H1 (cell line): Measurements from ENCODE around the gene MGAT4B. TPM values are rescaled to one million over a fixed set of nuclear protein-coding genes. Genes with fewer than 3 reads are reported as not detected.

Source experiments
- CTCF ChIA-PET: fragments of 300-600 bp; sonication (Branson Sonifier 250); formaldehyde crosslinking; loops from one replicate; lab custom pipeline; 2021; ENCODE audit not compliant: partially characterized antibody; lab: Charles Lee
- POLR2A ChIA-PET: fragments of 300-600 bp; sonication (Branson Sonifier 250); formaldehyde crosslinking; loops from one replicate; lab custom pipeline; 2021; ENCODE audit warnings: inconsistent platforms; ENCODE audit not compliant: partially characterized antibody; lab: Charles Lee
- DNase-seq, 2 experiments: peaks; one replicate each; pipeline versions ENCODE4 v3.0.0 to v3.0.0-alpha.2; 2010 to 2022; ENCODE audit warnings: low spot score in 2 of 2, low read depth in 1 of 2, mixed read lengths in 1 of 2
- FAIRE-seq: peaks from 2 replicates; lab custom pipeline; 2011; peaks lifted over from hg19 to GRCh38; lab: Jason Lieb, UNC
- H2AFZ ChIP-seq: 2 replicates; pipeline ENCODE4 v1.8.1; 2012; ENCODE audit warnings: low read length, inconsistent platforms
- H2AK5ac ChIP-seq: 2 replicates; pipeline ENCODE4 v1.6.1; 2013; ENCODE audit warnings: low read depth, low read length
- H2BK120ac ChIP-seq: replicated peaks from 2 replicates; pipeline ENCODE3; 2013; ENCODE audit warnings: low read depth, low read length, inconsistent platforms
- H2BK12ac ChIP-seq: 2 replicates; pipeline ENCODE4 v1.6.1; 2013; ENCODE audit warnings: low read depth, low read length
- H2BK15ac ChIP-seq: 2 replicates; pipeline ENCODE4 v1.6.1; 2013; ENCODE audit warnings: low read length
- H2BK20ac ChIP-seq: 2 replicates; pipeline ENCODE4 v1.6.1; 2013; ENCODE audit warnings: low read length
- H2BK5ac ChIP-seq: 2 replicates; pipeline ENCODE4 v1.6.1; 2013; ENCODE audit warnings: low read depth, low read length
- H3K14ac ChIP-seq: 2 replicates; pipeline ENCODE4 v1.6.1; 2013; ENCODE audit warnings: inconsistent platforms; ENCODE audit not compliant: insufficient read length
- H3K18ac ChIP-seq: 2 replicates; pipeline ENCODE4 v1.6.1; 2013; ENCODE audit warnings: low read length; ENCODE audit errors: extremely low read depth
- H3K23ac ChIP-seq: 2 replicates; pipeline ENCODE4 v1.6.1; 2013; ENCODE audit warnings: inconsistent platforms; ENCODE audit not compliant: insufficient read length
- H3K23me2 ChIP-seq: 2 replicates; pipeline ENCODE4 v1.6.1; 2013; ENCODE audit warnings: low read depth, low read length
- H3K27ac ChIP-seq: 2 replicates; pipeline ENCODE4 v1.6.1; 2011; ENCODE audit warnings: low read depth, low read length, inconsistent platforms
- H3K27me3 ChIP-seq, 4 experiments: replicated peaks in 1 of 4; 1 replicate in 1 of 4; 2 replicates in 3 of 4; pipeline versions ENCODE4 v1.6.1 to v1.8.1; 2011 to 2013; ENCODE audit warnings: low read length in 3 of 4, mild to moderate bottlenecking in 3 of 4, inconsistent platforms in 2 of 4, mixed read lengths in 2 of 4, moderate library complexity in 1 of 4; ENCODE audit not compliant: control insufficient read depth in 3 of 4, insufficient read depth in 3 of 4; ENCODE audit errors: extremely low read depth in 1 of 4
- H3K36me3 ChIP-seq, 4 experiments: 2 replicates each; pipeline versions ENCODE4 v1.6.1 to v1.8.1; 2011 to 2013; ENCODE audit warnings: mild to moderate bottlenecking in 4 of 4, low read length in 3 of 4, moderate library complexity in 2 of 4, control low read depth in 1 of 4, inconsistent platforms in 1 of 4; ENCODE audit not compliant: insufficient read depth in 4 of 4, control insufficient read depth in 2 of 4
- H3K4ac ChIP-seq: replicated peaks from 2 replicates; pipeline ENCODE3; 2013; ENCODE audit warnings: low read length, low read depth, mixed read lengths, inconsistent platforms; ENCODE audit not compliant: insufficient read length
- H3K4me1 ChIP-seq, 4 experiments: replicated peaks in 1 of 4; 1 replicate in 1 of 4; 2 replicates in 3 of 4; pipeline versions ENCODE4 v1.6.1 to v1.8.1; 2011 to 2013; ENCODE audit warnings: low read length in 3 of 4, inconsistent platforms in 2 of 4, mixed read lengths in 1 of 4; ENCODE audit not compliant: insufficient read depth in 4 of 4, control insufficient read depth in 3 of 4
- H3K4me2 ChIP-seq, 2 experiments: 2 replicates each; pipeline versions ENCODE4 v1.6.1 to v1.8.1; 2011 to 2013; ENCODE audit warnings: low read depth in 2 of 2, low read length in 2 of 2, control low read depth in 1 of 2, inconsistent platforms in 1 of 2, mild to moderate bottlenecking in 1 of 2; ENCODE audit not compliant: insufficient read depth in 1 of 2
- H3K4me3 ChIP-seq, 4 experiments: fragments of 200-600, 300-600 bp in 1 of 4; sonication (generic), shearing (Covaris generic), sonication (Bioruptor Twin) in 1 of 4; 2 replicates each; pipeline versions ENCODE4 v1.5.1 to v1.8.1; 2011 to 2016; ENCODE audit warnings: low read length in 4 of 4, low read depth in 3 of 4, control low read depth in 2 of 4, inconsistent platforms in 2 of 4, mild to moderate bottlenecking in 2 of 4, mixed read lengths in 1 of 4, moderate library complexity in 1 of 4; ENCODE audit not compliant: insufficient read depth in 2 of 4; ENCODE audit errors: extremely low read depth in 1 of 4
- H3K56ac ChIP-seq: replicated peaks from 2 replicates; pipeline ENCODE3; 2013; ENCODE audit warnings: low read depth, mild to moderate bottlenecking, mixed read lengths, low read length, inconsistent platforms; ENCODE audit not compliant: insufficient read length
- H3K79me1 ChIP-seq: 2 replicates; pipeline ENCODE4 v1.6.1; 2013; ENCODE audit warnings: low read depth, low read length, control low read depth
- H3K79me2 ChIP-seq, 2 experiments: 2 replicates each; pipeline versions ENCODE4 v1.6.1 to v1.8.1; 2012 to 2013; ENCODE audit warnings: low read length in 2 of 2, mild to moderate bottlenecking in 2 of 2, inconsistent platforms in 1 of 2; ENCODE audit not compliant: insufficient read depth in 2 of 2, control insufficient read depth in 1 of 2
- H3K9ac ChIP-seq, 4 experiments: replicated peaks in 1 of 4; 1 replicate in 1 of 4; 2 replicates in 3 of 4; pipeline versions ENCODE4 v1.6.1 to v1.8.1; 2011 to 2013; ENCODE audit warnings: low read depth in 3 of 4, low read length in 3 of 4, control low read depth in 2 of 4, mild to moderate bottlenecking in 2 of 4, moderate library complexity in 2 of 4, inconsistent platforms in 1 of 4; ENCODE audit errors: extremely low read depth in 1 of 4
- H3K9me3 ChIP-seq, 2 experiments: 2 replicates each; pipeline versions ENCODE4 v1.6.1 to v1.8.1; 2012 to 2013; ENCODE audit warnings: mild to moderate bottlenecking in 2 of 2, moderate library complexity in 2 of 2, control low read depth in 1 of 2, inconsistent platforms in 1 of 2, low read depth in 1 of 2, low read length in 1 of 2, mixed read lengths in 1 of 2; ENCODE audit not compliant: insufficient read depth in 2 of 2
- H4K20me1 ChIP-seq, 2 experiments: replicated peaks in 1 of 2; 2 replicates each; pipeline versions ENCODE3 to v1.8.1; 2011 to 2013; ENCODE audit warnings: inconsistent platforms in 2 of 2, low read length in 2 of 2, mild to moderate bottlenecking in 1 of 2; ENCODE audit not compliant: insufficient read depth in 2 of 2, control insufficient read depth in 1 of 2
- H4K5ac ChIP-seq: 2 replicates; pipeline ENCODE4 v1.6.1; 2013; ENCODE audit warnings: low read length, low read depth, mixed read lengths, inconsistent platforms; ENCODE audit not compliant: insufficient read length
- H4K8ac ChIP-seq: 2 replicates; pipeline ENCODE4 v1.8.0; 2013; ENCODE audit warnings: mild to moderate bottlenecking, moderate library complexity, low read length, inconsistent platforms; ENCODE audit not compliant: insufficient read depth; ENCODE audit errors: extremely low read depth
- H4K91ac ChIP-seq: replicated peaks from 2 replicates; pipeline ENCODE3; 2013; ENCODE audit warnings: low read length, mixed read lengths, inconsistent platforms; ENCODE audit not compliant: insufficient read length
- ASH2L ChIP-seq: fragments of 200-600, 300-600 bp; sonication (generic); IDR thresholded peaks from one replicate; pipeline ENCODE4 v1.7.1; 2017; ENCODE audit warnings: low read length
- BACH1 ChIP-seq: IDR thresholded peaks from 2 replicates; pipeline ENCODE4 v1.6.1; 2012; ENCODE audit warnings: low read length, improper control_type of control experiment
- BRCA1 ChIP-seq: IDR thresholded peaks from 2 replicates; pipeline ENCODE4 v1.6.1; 2012; ENCODE audit warnings: low read depth, low read length, improper control_type of control experiment
- CREB1 ChIP-seq: IDR thresholded peaks from 2 replicates; pipeline ENCODE4 v1.6.1; 2012; ENCODE audit warnings: inconsistent platforms
- JUN ChIP-seq: IDR thresholded peaks from 2 replicates; pipeline ENCODE4 v1.6.1; 2011; ENCODE audit warnings: low read depth, mild to moderate bottlenecking, improper control_type of control experiment, low read length
- NANOG ChIP-seq: IDR thresholded peaks from 2 replicates; pipeline ENCODE4 v1.6.1; 2011; ENCODE audit warnings: low read length, low read depth, mild to moderate bottlenecking, inconsistent platforms; ENCODE audit not compliant: insufficient read depth, poor library complexity, severe bottlenecking
- PHF8 ChIP-seq: fragments of 200-600 bp; sonication (generic); conservative IDR thresholded peaks from 2 replicates; pipeline ENCODE4 v1.7.1; 2012; ENCODE audit warnings: low read depth, mild to moderate bottlenecking, inconsistent platforms, low read length, moderate library complexity
- RFX5 ChIP-seq: IDR thresholded peaks from 2 replicates; pipeline ENCODE4 v1.6.1; 2011; ENCODE audit warnings: low read depth, low read length, improper control_type of control experiment, borderline replicate concordance
- RXRA ChIP-seq: IDR thresholded peaks from 2 replicates; pipeline ENCODE4 v1.6.1; 2011; ENCODE audit warnings: low read depth, mild to moderate bottlenecking, low read length, moderate library complexity; ENCODE audit not compliant: insufficient read depth
- SIN3A ChIP-seq, 2 experiments: IDR thresholded peaks in 1 of 2; conservative IDR thresholded peaks in 1 of 2; 2 replicates each; pipeline ENCODE4 v1.6.1; 2011 to 2012; ENCODE audit warnings: low read length in 2 of 2, improper control_type of control experiment in 1 of 2, low read depth in 1 of 2, mild to moderate bottlenecking in 1 of 2
- SIX5 ChIP-seq: IDR thresholded peaks from 2 replicates; pipeline ENCODE4 v1.6.1; 2011; ENCODE audit warnings: mild to moderate bottlenecking, low read depth, low read length
- SP4 ChIP-seq: IDR thresholded peaks from 2 replicates; pipeline ENCODE4 v1.6.1; 2012; ENCODE audit warnings: low read length, inconsistent platforms
- TAF7 ChIP-seq: optimal IDR thresholded peaks from 2 replicates; pipeline ENCODE3; 2011; ENCODE audit warnings: low read depth, mild to moderate bottlenecking, inconsistent platforms, low read length, moderate library complexity, borderline replicate concordance
- ZNF274 ChIP-seq: IDR thresholded peaks from 2 replicates; pipeline ENCODE4 v1.7.0; 2012; ENCODE audit warnings: low read length, borderline replicate concordance; ENCODE audit errors: extremely low read depth
- WGBS, 2 experiments: shearing (Covaris generic) in 1 of 2; methylation state at CpG; one replicate each; pipeline versions ENCODE4 v1.1.6 to v1.1.7; 2013 to 2015; ENCODE audit warnings: low lambda C conversion rate in 2 of 2, mixed read lengths in 2 of 2, inconsistent platforms in 1 of 2, low coverage in 1 of 2, missing lambda C conversion rate in 1 of 2; ENCODE audit not compliant: insufficient replicate concordance in 2 of 2, insufficient coverage in 1 of 2, insufficient read length in 1 of 2; ENCODE audit errors: extremely low coverage in 1 of 2, missing lambda C conversion rate in 1 of 2; 5-methylcytosine and 5-hydroxymethylcytosine counted together
- polyA plus RNA-seq, 7 experiments: library from polyadenylated mRNA; depleted of rRNA in 3 of 7; stranded (reverse) in 5 of 7; unstranded in 2 of 7; fragments of >200 nt in 5 of 7; fragments of 200-250 nt in 2 of 7; gene quantifications; 1 replicate in 5 of 7; 2 replicates in 1 of 7; 4 replicates in 1 of 7; pipeline versions ENCODE4 v1.2.1 to v1.2.3, GENCODE V29; 2011 to 2013; ENCODE audit warnings: missing spikeins in 2 of 7, mixed read lengths in 2 of 7
- total RNA-seq: library from RNA; stranded (reverse); fragmentation: NEBNext Ultra II Directional; extraction: Animal tissue kit (Norgen Biotek cat#: 25700); gene quantifications from 2 replicates; pipeline ENCODE4 v1.2.1, GENCODE V29; 2021

The MGAT4B gene
- total and polyA plus RNA-seq, 2 of the 8 experiments (the other 6 are each of a cell fraction or from before 2014, with no cell fraction given): 116 to 128 TPM

DNA sequence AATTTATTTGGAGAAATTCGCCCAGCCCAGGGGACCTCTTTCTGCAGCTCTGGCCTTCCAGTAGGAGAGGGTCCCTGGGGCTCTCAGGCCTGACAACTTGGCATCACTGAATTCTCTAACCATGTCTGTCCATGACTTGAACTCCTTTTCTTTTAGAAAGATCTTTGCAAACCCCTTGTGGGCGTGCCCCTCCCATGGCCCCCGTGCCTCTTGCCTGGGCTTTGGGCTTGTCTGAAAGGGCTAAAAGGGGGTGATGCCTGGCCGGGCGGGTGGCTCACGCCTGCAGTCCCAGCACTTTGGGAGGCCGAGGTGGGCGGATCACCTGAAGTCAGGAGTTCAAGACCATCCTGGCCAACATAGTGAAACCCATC, 10.8 kb upstream of the MGAT4B start:
- DNase-seq: no peak
- ChIA-PET POLR2A (interaction anchor here (1.2 to 12.6 kb wide), 6 partner anchors 10 to 194 kb away, joined by 3 to 207 read pairs (median 4); partner anchors contain the start of genes HNRNPH1, LTC4S and MGAT4B), CTCF (interaction anchor here (1.0 kb wide), 1 partner anchor 22 kb away, joined by 3 read pairs; no protein-coding TSS in a partner anchor)
- H3K4me1 ChIP-seq: peaks cover 4 to 38% (median 33%) of the 10 kb centered on the region in 4 experiments
- no peak overlapping the region for H3K27ac ChIP-seq
- H3K4me3 ChIP-seq: peak overlapping the region; percentile 32 to 62 (median 40); a peak in 7 of 8 replicates
- H2BK5ac ChIP-seq: no peak overlapping the region
- no peak overlapping the region; the same call in 1 of the 2 replicates for H3K18ac ChIP-seq
- H3K9me3 ChIP-seq: no peaks in the 10 kb centered on the region
- H3K56ac ChIP-seq: no peak overlapping the region
- no peak overlapping the region for H4K5ac ChIP-seq
- H2BK20ac ChIP-seq: no peak overlapping the region
- 0 out of 8 replicates have a peak, but pooled peaks cover 0 to 3% (median 0%) of the 10 kb centered on the region in 4 experiments for H3K36me3 ChIP-seq
- no peak overlapping the region for H4K8ac ChIP-seq
- peaks cover 4 to 8% of the 10 kb centered on the region in 2 experiments for H4K20me1 ChIP-seq
- H2BK12ac ChIP-seq: no peak overlapping the region
- H3K14ac ChIP-seq: no peak overlapping the region
- 80% methylated on average over 7 of the region's 8 CpGs; no CpG with 5 or more reads in 1 of the 2 experiments for WGBS, 2 experiments
- peaks cover 4 to 13% of the 10 kb centered on the region in 2 experiments; a peak in 2 of 4 replicates for H3K79me2 ChIP-seq
- H3K4me2 ChIP-seq: peak overlapping the region; percentile 54 to 71
- H2BK120ac ChIP-seq: no peak overlapping the region
- H4K91ac ChIP-seq: no peak overlapping the region
- H3K4ac ChIP-seq: no peak overlapping the region
- H2BK15ac ChIP-seq: 0 out of 2 replicates have a peak overlapping the region, but pooled peaks have one; percentile 29
- H3K27me3 ChIP-seq: peaks cover 0 to 5% (median 2%) of the 10 kb centered on the region in 4 experiments; a peak in 2 of 7 replicates
- H3K23ac ChIP-seq: no peak overlapping the region
- no peak overlapping the region for H2AFZ ChIP-seq
- peaks cover 15% of the 10 kb centered on the region; the same call in 1 of the 2 replicates for H3K23me2 ChIP-seq
- no peak overlapping the region for H3K9ac ChIP-seq
- H3K79me1 ChIP-seq: peaks cover 4% of the 10 kb centered on the region
- H2AK5ac ChIP-seq: no peak overlapping the region
- no peak for FAIRE-seq
- TF ChIP-seq SIX5 (no peak), ASH2L (no peak), BRCA1 (no peak), JUN (no peak), SP4 (no peak), NANOG (no peak), TAF7 (no peak), PHF8 (no peak), BACH1 (no peak), CREB1 (no peak), RXRA (no peak), RFX5 (no peak), SIN3A (conservative IDR thresholded peaks at IDR 0.05 in 1 of 2, IDR thresholded peaks at IDR 0.05 in 1 of 2; ENCODE audit: low read depth in 1 of 2, low read length in 2 of 2) (no peak), ZNF274 (no peak)
